WTC11 (cell line): Measurements from ENCODE around the gene HTR1E. TPM values are rescaled to one million over a fixed set of nuclear protein-coding genes. Genes with fewer than 3 reads are reported as not detected.

Source experiments
- ATAC-seq: fragments of 200-7000 bp; cut with Tn5 transposase; 2 replicates; pipeline ENCODE4 v1.10.0; 2021; ENCODE audit warnings: mild to moderate bottlenecking, moderate library complexity
- CTCF ChIA-PET: fragments of 300-600 bp; sonication (Branson Sonifier 250); formaldehyde crosslinking; loops from one replicate; lab custom pipeline; 2021; ENCODE audit warnings: antibody characterized with exemption; lab: Charles Lee
- POLR2A ChIA-PET: fragments of 350-600 bp; sonication (Branson Sonifier 250); formaldehyde crosslinking; loops from one replicate; lab custom pipeline; 2021; ENCODE audit warnings: antibody characterized with exemption; lab: Charles Lee
- DNase-seq: peaks from one replicate; pipeline ENCODE4 v3.0.0; 2021; ENCODE audit warnings: low spot score
- H3K27ac Mint-ChIP-seq: 2 replicates; pipeline ENCODE4 v1.8.0; 2021; ENCODE audit warnings: mixed read lengths
- H3K27me3 Mint-ChIP-seq: 2 replicates; pipeline ENCODE4 v1.8.0; 2021; ENCODE audit warnings: low read depth, mild to moderate bottlenecking, moderate library complexity, mixed read lengths
- H3K36me3 Mint-ChIP-seq: 2 replicates; pipeline ENCODE4 v1.8.0; 2021; ENCODE audit warnings: mixed read lengths
- H3K4me1 Mint-ChIP-seq: 2 replicates; pipeline ENCODE4 v1.8.0; 2022; ENCODE audit warnings: mixed read lengths
- H3K4me3 Mint-ChIP-seq: 2 replicates; pipeline ENCODE4 v1.8.0; 2021; ENCODE audit warnings: mild to moderate bottlenecking, moderate library complexity, mixed read lengths
- H3K9me3 Mint-ChIP-seq: 2 replicates; pipeline ENCODE4 v1.8.0; 2021; ENCODE audit warnings: mixed read lengths
- AFF4 ChIP-seq: sonication (generic); formaldehyde crosslinking; IDR thresholded peaks from 2 replicates; pipeline ENCODE4 v1.8.1; 2023; ENCODE audit warnings: mild to moderate bottlenecking, missing genetic modification reagents, borderline replicate concordance
- AR ChIP-seq: fragments of 250-450 bp; sonication (Bioruptor Pico); IDR thresholded peaks from 2 replicates; pipeline ENCODE4 v1.9.0; 2021; ENCODE audit warnings: mild to moderate bottlenecking
- ATF1 ChIP-seq: sonication (generic); formaldehyde crosslinking; IDR thresholded peaks from 2 replicates; pipeline ENCODE4 v1.8.1; 2023; ENCODE audit warnings: mild to moderate bottlenecking, moderate library complexity, missing genetic modification reagents
- E2F5 ChIP-seq: sonication (generic); formaldehyde crosslinking; IDR thresholded peaks from 2 replicates; pipeline ENCODE4 v1.8.1; 2022; ENCODE audit warnings: mild to moderate bottlenecking, moderate library complexity, missing genetic modification reagents
- ELF4 ChIP-seq: sonication (generic); formaldehyde crosslinking; IDR thresholded peaks from 2 replicates; pipeline ENCODE4 v1.8.1; 2022; ENCODE audit warnings: low read depth, mild to moderate bottlenecking, moderate library complexity, missing genetic modification reagents
- ETV6 ChIP-seq: sonication (generic); formaldehyde crosslinking; IDR thresholded peaks from 2 replicates; pipeline ENCODE4 v1.8.1; 2022; ENCODE audit warnings: mild to moderate bottlenecking, missing genetic modification reagents
- FOXP1 ChIP-seq: sonication (generic); formaldehyde crosslinking; IDR thresholded peaks from 2 replicates; pipeline ENCODE4 v1.8.0; 2022; ENCODE audit warnings: missing genetic modification reagents, mild to moderate bottlenecking, moderate library complexity, borderline replicate concordance
- GTF2I ChIP-seq: fragments of 250-450 bp; sonication (Bioruptor Pico); conservative IDR thresholded peaks from 2 replicates; pipeline ENCODE4 v1.4.0; 2021; ENCODE audit warnings: mild to moderate bottlenecking
- MLX ChIP-seq: sonication (generic); formaldehyde crosslinking; IDR thresholded peaks from 2 replicates; pipeline ENCODE4 v1.8.1; 2023; ENCODE audit warnings: mild to moderate bottlenecking, missing genetic modification reagents, moderate library complexity
- MXD4 ChIP-seq: fragments of 250-450 bp; sonication (Bioruptor Pico); IDR thresholded peaks from 2 replicates; pipeline ENCODE4 v1.8.0; 2021; ENCODE audit warnings: mild to moderate bottlenecking, moderate library complexity, borderline replicate concordance
- NR2C2 ChIP-seq: sonication (generic); formaldehyde crosslinking; IDR thresholded peaks from 2 replicates; pipeline ENCODE4 v1.8.0; 2022; ENCODE audit warnings: mild to moderate bottlenecking, missing genetic modification reagents
- OVOL2 ChIP-seq: fragments of 250-450 bp; sonication (Bioruptor Pico); IDR thresholded peaks from 2 replicates; pipeline ENCODE4 v1.9.0; 2021; ENCODE audit warnings: mild to moderate bottlenecking, borderline replicate concordance
- PRRX2 ChIP-seq: fragments of 250-450 bp; sonication (Bioruptor Pico); IDR thresholded peaks from 2 replicates; pipeline ENCODE4 v1.8.0; 2021; ENCODE audit warnings: mild to moderate bottlenecking
- RELA ChIP-seq: sonication (generic); formaldehyde crosslinking; IDR thresholded peaks from 2 replicates; pipeline ENCODE4 v1.8.1; 2022; ENCODE audit warnings: missing genetic modification reagents, mild to moderate bottlenecking, borderline replicate concordance
- SP1 ChIP-seq: sonication (generic); formaldehyde crosslinking; conservative IDR thresholded peaks from 2 replicates; pipeline ENCODE4 v1.8.1; 2022; ENCODE audit warnings: missing genetic modification reagents
- STAT6 ChIP-seq: sonication (generic); formaldehyde crosslinking; conservative IDR thresholded peaks from 2 replicates; pipeline ENCODE4 v1.8.1; 2023; ENCODE audit warnings: mild to moderate bottlenecking, low read depth, missing genetic modification reagents, moderate library complexity
- TCF7 ChIP-seq: sonication (generic); formaldehyde crosslinking; IDR thresholded peaks from 2 replicates; pipeline ENCODE4 v1.8.0; 2022; ENCODE audit warnings: mild to moderate bottlenecking, low read depth, missing genetic modification reagents, moderate library complexity
- ZNF121 ChIP-seq: sonication (generic); formaldehyde crosslinking; IDR thresholded peaks from 2 replicates; pipeline ENCODE4 v1.8.0; 2023; ENCODE audit warnings: missing genetic modification reagents
- ZNF232 ChIP-seq: sonication (generic); formaldehyde crosslinking; IDR thresholded peaks from 2 replicates; pipeline ENCODE4 v1.8.0; 2022; ENCODE audit warnings: mild to moderate bottlenecking, missing genetic modification reagents
- ZNF416 ChIP-seq: fragments of 250-450 bp; sonication (Bioruptor Pico); IDR thresholded peaks from 2 replicates; pipeline ENCODE4 v1.9.0; 2021; ENCODE audit warnings: mild to moderate bottlenecking, inconsistent platforms
- ZNF423 ChIP-seq: fragments of 250-450 bp; sonication (Bioruptor Pico); IDR thresholded peaks from 2 replicates; pipeline ENCODE4 v2.1.2; 2022; ENCODE audit warnings: mild to moderate bottlenecking, moderate library complexity
- total RNA-seq: library from RNA; stranded (reverse); gene quantifications from 3 replicates; pipeline ENCODE4 v1.2.3, GENCODE V29; 2021

Gene HTR1E
- total RNA-seq, 1 experiment from 2014 or later: 0.09 TPM

GRCh38 chr6:86936834-86937218 is 502 bp upstream of the HTR1E start:
- no peak overlapping the region for H3K27ac Mint-ChIP-seq
- peak overlapping the region; percentile 73 for H3K4me3 Mint-ChIP-seq
- H3K4me1 Mint-ChIP-seq: peaks cover 13% of the 10 kb centered on the region
- ChIA-PET CTCF (interaction anchor here (0.6 to 4.5 kb wide), 17 partner anchors 16 to 1014 kb away, joined by 3 to 49 read pairs (median 4); no protein-coding TSS in a partner anchor), POLR2A (no interaction called here)
- H3K27me3 Mint-ChIP-seq: peaks cover 45% of the 10 kb centered on the region
- ATAC-seq: peak; percentile 96
- H3K36me3 Mint-ChIP-seq: no peaks in the 10 kb centered on the region
- no peak for TF ChIP-seq AFF4 (CRISPR knock-in tag)
- TF ChIP-seq GTF2I (CRISPR knock-in tag): no peak
- TF ChIP-seq ETV6: peak; percentile 60; the same call in 1 of the 2 replicates
- TF ChIP-seq ATF1 (CRISPR knock-in tag): no peak
- no peak for TF ChIP-seq MXD4 (CRISPR knock-in tag)
- TF ChIP-seq ZNF416 (CRISPR knock-in tag): no peak
- no peak for TF ChIP-seq OVOL2
- no peak for TF ChIP-seq PRRX2
- TF ChIP-seq ZNF423 (CRISPR knock-in tag): no peak
- TF ChIP-seq ELF4 (CRISPR knock-in tag): no peak
- TF ChIP-seq ZNF121 (CRISPR knock-in tag): no peak
- TF ChIP-seq AR: no peak
- TF ChIP-seq FOXP1 (CRISPR knock-in tag): peak; percentile 9; the same call in 1 of the 2 replicates
- no peak for TF ChIP-seq MLX (CRISPR knock-in tag)
- TF ChIP-seq E2F5 (CRISPR knock-in tag): no peak
- no peak for TF ChIP-seq RELA (CRISPR knock-in tag)
- no peak for TF ChIP-seq NR2C2 (CRISPR knock-in tag)
- TF ChIP-seq TCF7: no peak; the same call in 1 of the 2 replicates
- TF ChIP-seq SP1 (CRISPR knock-in tag): no peak; the same call in 1 of the 2 replicates
- TF ChIP-seq STAT6 (CRISPR knock-in tag): no peak
- TF ChIP-seq ZNF232 (CRISPR knock-in tag): 0 out of 2 replicates have a peak, but pooled peaks have one; percentile 22
- no peaks in the 10 kb centered on the region for H3K9me3 Mint-ChIP-seq
- peak; percentile 91 for DNase-seq
